ENCODE data around the gene ARNT2.

Gene ARNT2

DNA sequence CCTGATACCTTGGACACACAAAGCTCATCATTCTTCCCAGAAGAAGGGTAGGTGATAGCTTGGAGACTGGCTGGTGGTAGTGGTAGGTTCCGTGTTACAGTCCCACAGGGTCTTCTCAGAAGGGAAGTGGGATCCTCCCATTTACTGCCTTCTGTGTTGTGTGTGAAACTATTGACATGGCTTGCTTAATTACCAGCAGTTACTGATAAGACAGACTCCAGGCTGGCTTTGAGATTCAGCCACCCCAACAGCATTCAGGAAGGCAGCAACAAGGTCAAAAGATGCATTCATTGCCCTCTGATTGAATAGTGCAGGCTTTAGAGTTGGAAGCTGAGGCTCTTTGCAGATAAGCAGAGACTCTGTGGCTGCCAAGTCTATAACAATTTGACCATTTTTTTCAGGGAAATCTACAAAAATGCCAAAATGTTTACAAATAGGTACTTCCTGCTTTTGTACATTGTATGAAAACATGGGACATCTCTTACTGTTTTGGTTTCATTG is 7.7 kb downstream of the ARNT2 start:
- no peak for DNase-seq (ENCODE audit: low read depth)

DNA sequence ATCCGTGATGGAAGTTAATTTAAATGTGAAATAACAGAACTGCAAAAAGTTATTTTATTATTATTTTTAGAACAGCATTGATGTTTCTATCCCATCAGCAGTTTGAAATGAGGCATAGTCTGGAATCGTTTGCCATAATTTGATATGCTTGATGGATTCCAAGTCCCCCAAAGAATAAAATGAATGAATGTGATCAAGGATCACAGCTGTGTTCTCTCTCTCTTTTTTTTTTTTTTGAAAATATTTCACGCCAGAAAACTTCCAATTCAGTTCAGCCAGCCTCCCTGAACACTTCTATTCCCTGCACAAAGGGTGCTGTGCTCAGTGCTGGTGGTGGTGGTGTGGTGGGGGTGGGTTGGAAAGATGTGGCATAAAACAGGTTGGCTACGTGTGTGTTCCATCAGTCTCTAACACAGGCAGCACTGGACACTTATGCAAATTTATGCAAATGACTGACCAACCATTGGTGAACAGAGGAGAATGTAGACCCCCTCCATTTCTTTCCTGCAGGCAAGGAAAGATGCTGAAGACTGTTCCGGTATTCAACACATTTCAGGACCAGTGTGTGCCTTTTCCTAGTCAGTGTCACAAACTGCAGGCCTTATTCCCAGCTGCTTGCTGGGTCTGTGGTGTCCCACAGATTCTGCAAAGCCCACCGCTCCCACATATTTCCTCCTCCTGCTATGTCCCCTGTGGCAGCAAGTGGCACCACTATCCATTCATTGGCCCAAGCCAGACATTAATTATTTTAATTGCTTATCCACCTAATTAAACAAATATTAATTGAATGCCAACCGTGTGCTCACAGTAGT is 10.6 kb downstream of the ARNT2 start:
- no peak for DNase-seq (ENCODE audit: low read depth)

DNA sequence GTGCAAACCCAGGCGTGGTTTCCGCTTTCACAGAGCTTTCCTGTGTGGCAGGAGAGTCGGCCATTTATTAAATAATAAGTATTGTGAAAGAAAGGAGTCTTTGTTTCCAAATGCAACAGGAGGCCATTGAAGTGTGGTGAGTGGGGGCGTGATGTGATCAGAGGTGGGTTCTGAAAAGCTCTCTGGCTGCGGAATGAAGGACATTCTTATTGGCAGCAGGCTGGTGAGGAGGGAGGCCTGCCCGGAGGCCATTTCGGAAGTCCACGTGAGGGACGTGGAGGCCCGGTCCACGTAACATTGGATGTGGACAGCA is 11.1 kb downstream of the ARNT2 start:
- DNase-seq (ENCODE audit: low read depth): no peak

DNA sequence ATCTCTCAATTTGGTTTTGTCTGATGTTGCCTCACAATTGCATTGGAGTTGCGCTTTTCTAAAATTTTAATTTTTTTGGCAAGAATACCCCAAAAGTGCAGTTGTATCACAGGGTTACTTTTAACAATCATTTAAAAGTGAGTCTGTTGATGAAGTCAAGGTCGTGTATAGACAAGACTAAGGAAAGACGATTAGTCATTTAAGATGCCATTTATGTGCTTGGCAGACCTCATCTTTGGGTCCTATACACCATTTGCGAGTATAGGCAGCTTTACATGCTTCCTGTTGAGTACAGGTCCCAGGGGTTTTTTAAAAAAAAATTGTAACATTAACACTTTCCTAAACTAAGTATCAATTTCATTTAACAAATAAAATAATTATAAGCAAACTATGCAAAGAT is 12.5 kb downstream of the ARNT2 start:
- DNase-seq (ENCODE audit: low read depth): no peak

DNA sequence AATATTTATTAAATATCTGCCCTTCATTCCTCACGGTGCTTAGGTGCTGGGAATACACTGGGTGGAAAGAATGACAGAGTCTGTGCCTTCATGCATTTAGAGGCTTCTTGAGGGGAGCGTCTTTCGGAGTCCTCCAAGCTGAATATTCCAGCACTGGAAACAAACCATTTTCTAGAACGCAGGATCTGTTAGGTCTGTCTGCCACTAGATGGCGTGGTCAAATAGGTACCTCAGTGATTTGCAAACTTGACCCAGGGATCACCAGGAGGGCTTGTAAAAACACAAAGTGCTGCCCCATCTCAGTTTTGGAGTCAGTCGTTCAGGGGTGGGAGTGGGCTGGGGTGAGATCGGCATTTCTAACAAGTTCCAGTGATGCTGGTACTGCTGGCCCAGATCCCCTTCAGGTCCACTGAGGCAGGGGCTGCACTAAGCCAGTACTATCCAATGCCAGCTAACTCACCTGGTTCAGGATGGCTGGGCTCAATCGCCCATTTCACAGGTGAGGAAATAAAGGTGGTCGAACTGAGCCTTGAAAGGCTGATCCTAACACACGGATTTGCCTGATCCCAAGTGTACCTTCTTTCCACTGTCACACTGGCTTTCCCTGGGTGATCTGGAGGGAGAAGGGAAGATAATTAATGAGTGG is 14.8 kb downstream of the ARNT2 start:
- DNase-seq (ENCODE audit: low read depth): no peak

DNA sequence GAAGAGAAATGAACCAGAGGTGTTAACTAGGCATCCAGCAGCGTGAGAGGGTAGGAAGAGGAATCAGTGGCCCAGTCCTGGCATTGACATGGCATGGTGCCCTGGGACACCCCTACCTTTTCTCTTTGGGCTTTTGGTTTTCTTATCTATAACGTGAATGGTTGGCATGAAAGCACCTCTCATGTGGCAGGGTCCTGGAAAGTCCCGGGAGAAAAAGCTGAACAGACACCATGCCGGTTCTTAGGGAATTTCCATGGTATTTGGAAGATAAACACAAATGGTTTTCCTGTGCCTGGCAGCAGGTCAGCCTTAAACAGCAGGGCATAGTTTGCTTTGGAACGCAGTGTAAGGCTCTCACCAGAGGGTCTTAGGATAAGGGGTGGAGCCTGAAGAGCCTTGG is 15.4 kb downstream of the ARNT2 start:
- no peak for DNase-seq (ENCODE audit: low read depth)

DNA sequence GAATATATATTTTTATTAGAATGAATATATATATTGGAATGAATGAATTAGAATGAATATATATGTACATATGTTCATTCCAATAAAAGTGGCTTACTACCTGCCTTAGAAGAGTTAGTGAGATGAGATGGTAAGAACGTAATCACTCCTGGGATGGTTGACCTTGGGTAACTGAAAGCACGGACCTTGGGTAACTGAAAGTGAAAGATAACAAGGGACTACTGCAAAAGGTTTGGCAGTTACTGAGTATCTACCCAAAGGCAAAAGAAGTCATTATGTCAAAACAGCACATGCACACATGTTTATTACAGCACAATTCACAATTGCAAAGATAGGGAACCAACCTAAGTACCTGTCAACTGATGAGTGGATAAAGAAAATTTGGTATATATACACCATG is 16.5 kb downstream of the ARNT2 start:
- no peak for DNase-seq (ENCODE audit: low read depth)

DNA sequence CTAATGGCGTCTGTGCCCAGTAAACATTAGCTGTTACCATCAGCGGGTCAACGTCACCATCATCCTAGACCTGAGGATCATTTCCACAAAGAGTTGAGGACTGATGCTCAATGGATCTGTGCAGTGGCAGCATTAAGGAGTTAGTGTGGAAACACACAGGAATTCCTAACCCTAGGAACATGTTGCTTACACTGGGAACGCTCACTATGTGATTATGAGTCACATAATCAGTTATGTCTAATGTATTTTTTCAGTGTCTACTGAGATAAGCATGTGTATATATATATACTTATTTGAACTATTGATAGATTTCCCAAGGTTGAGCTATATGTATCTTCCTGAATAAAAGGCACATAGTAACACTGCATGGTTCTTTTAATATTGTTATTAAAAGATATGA is 19.0 kb downstream of the ARNT2 start:
- no peak for DNase-seq (ENCODE audit: low read depth)

DNA sequence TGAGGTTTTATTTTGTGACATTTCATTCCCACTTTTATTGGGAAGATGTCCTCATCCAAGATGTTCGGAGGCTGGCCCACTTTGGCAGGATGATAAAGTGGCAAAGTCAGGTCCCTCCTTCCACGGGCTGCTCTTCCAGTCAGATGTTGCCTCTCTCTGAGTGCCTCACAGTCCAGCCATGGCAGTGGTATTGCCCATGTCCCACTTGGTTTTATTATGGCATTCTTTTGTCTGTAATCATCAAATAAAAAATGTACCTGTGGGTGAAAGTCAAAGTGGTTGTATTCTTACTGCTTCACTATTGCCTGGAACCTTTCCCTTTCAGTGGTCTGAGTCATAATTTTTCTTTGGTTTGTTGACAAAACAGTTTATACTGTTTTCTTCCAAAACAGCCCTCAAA is 20.2 kb downstream of the ARNT2 start:
- no peak for DNase-seq (ENCODE audit: low read depth)

DNA sequence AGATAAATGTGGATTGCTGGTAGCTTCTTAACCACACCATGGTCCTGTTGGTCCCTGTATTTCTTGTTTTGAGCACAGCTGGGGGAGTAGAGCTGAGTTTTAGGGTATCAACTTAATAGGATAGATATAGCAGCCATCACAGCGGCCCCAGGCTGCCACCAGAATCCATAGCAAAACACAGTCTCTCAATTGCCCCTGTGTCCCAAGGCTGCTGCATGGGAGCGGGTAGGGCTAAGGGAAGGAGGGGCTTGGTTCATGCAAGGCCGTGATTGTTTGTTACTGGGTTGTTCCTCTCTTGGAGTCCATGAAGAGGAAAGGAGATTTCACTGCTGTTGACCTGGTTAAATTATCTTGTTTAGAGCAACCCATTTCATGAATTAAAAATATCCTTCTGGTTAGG is 22.1 kb downstream of the ARNT2 start:
- no peak for DNase-seq (ENCODE audit: low read depth)

DNA sequence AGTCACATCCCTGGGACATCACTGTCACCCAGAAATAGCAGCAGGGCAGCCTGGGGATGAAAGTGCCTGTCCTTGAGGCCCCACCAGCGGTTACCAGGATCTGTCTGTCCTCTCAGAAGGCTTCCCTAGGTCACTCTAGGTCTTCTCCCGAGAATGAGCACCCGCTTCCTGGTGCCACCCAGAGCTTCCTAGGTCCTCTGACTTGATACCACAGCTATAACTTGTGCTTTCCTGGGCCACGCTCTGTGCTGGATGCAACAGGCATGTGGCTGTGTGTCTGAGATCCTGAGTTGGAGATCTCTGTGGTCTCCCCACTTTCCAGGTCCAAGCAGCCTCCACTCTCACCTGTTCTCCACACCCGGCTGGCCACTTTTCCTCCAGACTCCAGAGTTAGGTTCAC is 25.8 kb downstream of the ARNT2 start:
- DNase-seq (ENCODE audit: low read depth): no peak

DNA sequence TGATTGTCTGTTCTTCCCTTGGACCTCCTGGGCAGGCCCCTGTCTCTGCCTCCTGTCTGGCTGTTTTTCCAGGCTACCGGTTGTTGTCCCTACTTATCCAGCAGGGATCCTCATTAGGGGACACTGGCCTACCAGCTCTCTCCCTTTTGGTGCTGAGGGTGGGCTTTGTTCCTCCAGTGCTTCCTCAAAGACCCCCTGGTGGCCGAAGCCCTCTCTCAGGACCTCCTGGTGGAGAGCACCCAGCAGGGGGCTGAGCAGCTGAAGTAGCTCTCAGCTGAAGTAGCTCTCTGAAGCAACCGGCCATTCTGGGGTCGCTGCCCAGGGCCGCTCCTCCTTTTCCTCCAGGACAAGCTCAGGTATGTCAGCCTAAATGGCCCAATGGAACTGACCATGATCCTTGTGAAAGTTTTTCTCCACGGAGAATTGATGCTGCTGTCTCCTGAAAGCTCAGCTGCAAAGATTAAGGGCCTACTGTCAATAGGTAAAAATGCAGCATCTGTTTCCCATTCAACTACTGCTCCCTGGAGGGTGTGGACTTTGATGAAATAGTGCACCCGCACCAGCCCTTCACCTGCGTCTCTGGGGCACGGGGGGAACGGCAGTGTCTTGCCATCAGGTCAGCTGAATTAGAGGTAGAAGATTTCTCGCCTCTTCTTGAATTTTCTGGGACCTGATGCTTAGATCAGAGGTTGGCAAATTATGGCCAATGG is 27.6 kb downstream of the ARNT2 start:
- DNase-seq (ENCODE audit: low read depth): no peak

DNA sequence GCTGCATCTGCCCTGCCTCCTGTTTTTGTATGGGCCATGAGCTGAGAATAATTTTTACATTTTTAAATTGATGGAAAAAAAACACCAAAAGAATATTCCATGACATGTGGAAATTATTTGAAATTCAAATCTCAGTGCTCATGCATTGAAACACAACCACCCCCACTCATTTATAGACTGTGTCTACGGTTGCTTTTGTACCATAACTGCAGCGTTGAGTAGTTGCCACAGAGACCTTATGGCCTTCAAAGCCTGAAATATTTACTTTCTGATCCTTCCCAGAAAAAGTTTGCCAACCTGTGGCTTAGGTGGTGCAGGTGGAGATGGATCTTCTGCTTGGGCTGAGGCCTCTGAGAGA is 28.1 kb downstream of the ARNT2 start:
- DNase-seq (ENCODE audit: low read depth): no peak

DNA sequence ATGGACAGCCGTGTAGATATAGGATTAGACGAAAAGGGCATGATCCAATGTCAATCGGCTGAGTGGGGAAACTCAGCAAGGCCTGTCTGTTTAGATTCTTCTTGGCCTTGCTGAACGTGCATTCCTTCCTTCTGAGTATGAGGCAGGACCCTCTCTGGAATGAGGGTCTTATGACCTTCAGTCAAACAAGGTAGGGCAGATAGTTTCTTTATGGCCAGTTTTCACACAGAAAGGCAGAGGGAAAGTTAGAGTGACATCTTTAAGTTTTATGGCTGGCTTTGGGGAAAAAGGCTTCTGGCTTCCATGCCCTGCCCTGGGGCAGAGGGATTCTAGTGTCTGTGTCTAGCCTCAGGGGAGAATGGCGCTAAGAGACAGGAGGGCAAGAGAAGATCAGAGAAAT is 29.7 kb downstream of the ARNT2 start:
- DNase-seq (ENCODE audit: low read depth): no peak

DNA sequence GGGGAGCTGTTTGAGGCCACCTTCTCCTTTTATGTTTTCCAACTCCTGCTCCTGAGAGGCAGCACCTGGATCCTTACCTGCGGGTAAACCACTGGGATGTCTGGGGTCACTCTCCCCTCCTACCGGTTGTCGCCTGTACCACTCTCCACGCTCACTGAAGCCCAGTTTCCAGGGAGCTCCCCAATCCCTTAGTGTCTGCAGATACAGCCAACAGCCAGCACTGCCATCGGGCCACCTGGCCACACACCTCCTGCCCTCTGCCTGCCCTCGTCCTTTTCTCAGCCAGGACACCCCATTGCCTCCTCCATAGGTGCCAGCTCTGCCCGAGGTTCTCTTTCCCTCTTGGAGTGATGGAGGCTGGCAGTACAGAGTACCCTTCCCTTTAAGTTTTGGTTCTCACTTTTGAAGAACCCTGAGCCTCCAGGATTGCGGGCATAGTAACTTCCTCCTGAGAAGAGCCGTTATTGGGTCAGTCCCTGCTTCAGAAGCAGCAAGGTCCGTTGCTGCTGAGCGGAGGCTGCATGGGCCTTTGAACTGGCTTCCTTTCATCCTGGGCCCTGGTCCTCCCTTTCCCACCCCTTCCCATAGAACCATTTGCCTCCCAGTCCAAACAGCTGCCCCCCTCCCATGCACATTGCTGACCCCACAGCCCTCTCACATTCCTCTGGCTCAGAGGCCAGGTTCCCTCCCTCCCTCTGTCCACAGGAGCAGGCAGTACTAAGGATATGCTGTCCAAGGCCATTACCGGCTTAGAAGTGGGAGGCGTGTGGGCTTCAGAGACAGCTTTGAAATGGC is 30.9 kb downstream of the ARNT2 start:
- no peak for DNase-seq (ENCODE audit: low read depth)

DNA sequence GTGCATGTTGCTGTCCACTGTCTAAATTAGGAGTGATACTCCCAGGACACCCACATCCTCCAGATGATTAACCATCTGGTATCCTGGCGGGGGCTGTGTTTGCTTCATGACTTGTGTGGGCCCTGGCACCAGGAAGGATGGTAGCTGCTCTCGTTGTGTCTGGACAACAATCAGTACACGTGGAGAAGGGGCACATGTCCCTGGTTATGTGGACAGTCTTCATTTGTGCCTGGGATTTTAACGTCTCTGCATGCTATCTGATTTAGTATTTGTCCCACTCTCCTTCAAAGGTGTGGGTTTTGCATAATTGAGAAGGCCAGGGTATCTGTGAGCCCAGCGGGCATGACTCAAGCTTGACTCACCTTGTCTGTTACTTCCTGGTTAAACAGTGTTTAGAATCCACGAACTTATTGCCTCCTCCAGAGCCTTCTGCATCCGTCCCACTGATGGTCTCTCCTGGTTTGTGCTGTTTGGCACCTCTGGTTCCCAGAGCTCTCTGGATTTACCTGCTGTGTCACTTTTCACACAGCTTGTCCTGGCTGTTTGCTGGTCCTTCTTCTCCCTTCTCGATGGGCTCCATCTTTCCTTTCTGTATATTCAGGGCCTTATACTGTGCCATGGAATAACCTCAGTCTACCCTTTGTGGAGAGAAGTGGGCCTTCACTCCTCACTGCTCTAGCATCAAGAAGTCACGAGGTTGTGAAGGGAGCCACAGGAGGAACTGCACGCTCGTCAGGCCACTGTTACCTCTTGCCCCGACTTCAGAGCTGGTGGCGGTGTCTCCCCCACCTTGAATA is 32.5 kb downstream of the ARNT2 start:
- DNase-seq (ENCODE audit: low read depth): no peak

DNA sequence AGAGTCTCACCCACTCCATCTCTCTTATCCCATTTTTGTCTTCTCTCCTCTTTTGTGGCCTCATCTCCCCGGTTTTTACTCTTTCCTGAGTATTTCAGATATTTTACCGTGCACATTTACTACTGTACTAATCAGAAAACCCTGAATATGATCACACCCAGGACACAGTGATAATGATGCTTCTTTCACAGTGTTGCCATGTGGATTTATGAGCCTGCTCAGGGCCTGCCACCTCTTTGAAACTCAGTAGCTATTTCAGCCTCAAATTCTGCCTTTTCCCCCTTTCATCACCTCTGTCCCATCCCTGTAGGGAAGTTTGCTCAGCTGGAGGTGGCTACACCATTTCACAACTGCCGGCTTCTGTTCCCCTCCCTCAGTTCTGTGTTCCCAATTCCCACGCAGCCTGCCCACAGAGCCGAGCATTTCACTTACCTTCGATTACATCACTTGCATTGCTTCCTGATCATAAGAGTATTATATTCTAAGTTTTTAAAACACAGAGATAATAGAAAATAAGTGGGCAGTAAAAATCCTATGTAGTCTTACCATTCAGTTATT is 33.2 kb downstream of the ARNT2 start:
- DNase-seq (ENCODE audit: low read depth): no peak

DNA sequence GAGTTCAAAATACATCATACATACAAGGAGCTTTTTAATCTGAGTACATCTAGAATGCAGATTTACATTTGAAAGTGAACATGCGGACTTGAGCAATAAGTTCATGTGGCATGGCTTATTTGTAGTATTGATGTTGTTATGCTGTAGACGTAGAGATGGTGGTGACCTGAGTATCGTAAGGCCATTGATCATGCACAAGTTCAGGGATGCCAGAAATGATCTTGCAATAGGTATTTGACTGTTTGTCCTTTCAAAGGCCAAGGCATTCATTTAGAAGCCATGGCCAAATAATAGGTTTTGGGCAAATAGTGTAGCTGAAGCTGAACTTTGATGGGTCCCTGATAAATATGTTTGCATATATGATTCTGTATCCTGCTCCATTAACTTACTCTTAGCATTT is 35.0 kb downstream of the ARNT2 start:
- no peak for DNase-seq (ENCODE audit: low read depth)

DNA sequence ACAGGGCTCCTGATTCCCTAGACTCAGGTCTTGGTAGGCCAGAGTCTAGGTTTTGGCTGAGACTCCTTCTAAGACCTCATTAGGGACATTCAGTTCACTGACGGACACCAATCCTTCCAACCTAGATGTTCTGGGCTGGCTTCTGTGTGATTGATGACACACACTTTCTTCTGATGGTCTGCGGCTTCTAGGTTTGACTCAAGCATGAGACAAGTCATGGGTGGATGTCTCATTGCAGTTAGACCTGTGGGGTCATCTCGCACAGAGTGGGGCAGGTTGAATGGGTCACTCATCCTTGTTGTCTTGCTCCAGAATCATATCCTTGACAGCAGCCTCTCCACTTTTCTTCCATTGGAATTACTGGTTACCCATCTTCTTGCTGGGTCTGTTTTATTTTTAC is 35.8 kb downstream of the ARNT2 start:
- DNase-seq (ENCODE audit: low read depth): no peak

DNA sequence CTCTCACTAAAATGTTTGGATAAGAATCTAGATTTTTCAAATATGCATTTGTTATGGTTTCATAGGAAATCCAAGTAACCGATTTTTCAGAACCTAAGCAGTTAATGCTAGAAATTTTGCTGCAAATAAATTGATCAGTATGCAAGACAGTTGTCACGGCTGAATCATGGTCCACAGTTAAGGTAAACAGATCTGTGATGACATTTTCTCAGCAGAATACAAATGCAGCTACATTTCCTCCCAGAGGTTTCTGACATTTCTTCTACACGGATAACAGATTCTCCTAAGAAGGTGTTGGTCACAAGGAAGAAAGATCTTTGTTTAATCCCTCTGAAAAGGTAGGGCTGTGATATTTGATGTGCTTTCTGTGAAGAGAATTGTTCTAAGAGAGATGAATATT is 36.9 kb downstream of the ARNT2 start:
- no peak for DNase-seq (ENCODE audit: low read depth)

DNA sequence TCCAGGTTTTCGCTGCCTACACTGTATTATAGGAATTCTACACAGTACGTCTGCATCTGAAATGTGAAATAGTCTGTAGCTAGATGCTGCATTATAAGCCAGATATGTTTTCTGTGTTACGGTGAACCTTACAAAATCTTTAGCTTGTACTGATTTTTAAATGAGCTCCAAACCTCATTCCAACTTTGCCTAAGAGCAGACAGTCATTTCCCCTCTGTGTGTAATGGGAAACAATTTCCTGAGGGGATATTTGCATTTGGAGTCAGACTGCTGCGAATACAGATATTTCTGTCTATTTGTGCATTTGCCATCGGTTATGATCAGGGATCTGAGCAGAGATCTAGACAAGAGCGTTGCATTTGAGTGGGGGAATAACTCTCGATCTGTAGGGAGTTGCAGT is 37.5 kb downstream of the ARNT2 start:
- DNase-seq (ENCODE audit: low read depth): no peak
